ENCODE measurements around the gene ACAP3. TPM values are rescaled to one million over a fixed set of nuclear protein-coding genes. Genes with fewer than 3 reads are reported as not detected.
"Not testable (repeated sequence)": the region's sequence is repeated elsewhere in the genome, so short reads cannot be mapped to it uniquely, and the experiment has no call there.

The ACAP3 gene
- total RNA-seq, 1 donor from 2014 or later, result 55.7 TPM

GRCh38 chr1:1319646-1319941, 11.9 kb upstream of the ACAP3 start:
- no peak overlapping the region for H3K4me3 Mint-ChIP-seq
- H3K27ac Mint-ChIP-seq, result no peak overlapping the region
- H3K9me3 Mint-ChIP-seq, result no peaks in the 10 kb centered on the region
- peaks cover 16% of the 10 kb centered on the region for H3K4me1 Mint-ChIP-seq
- DNase-seq, result no peak
- intact Hi-C loops (cut with micrococcal nuclease), result no loop called here
- H3K27me3 Mint-ChIP-seq, result no peaks in the 10 kb centered on the region
- H3K36me3 Mint-ChIP-seq (ENCODE audit: low read depth), result peaks cover 47% of the 10 kb centered on the region

GRCh38 chr1:1318777-1319645, 11.3 kb upstream of the ACAP3 start:
- no peak overlapping the region for H3K4me3 Mint-ChIP-seq
- no peaks in the 10 kb centered on the region for H3K9me3 Mint-ChIP-seq
- intact Hi-C loops (cut with micrococcal nuclease), result no loop called here
- H3K27me3 Mint-ChIP-seq, result no peaks in the 10 kb centered on the region
- no peak for DNase-seq
- no peak overlapping the region for H3K27ac Mint-ChIP-seq
- peaks cover 14% of the 10 kb centered on the region for H3K4me1 Mint-ChIP-seq
- H3K36me3 Mint-ChIP-seq (ENCODE audit: low read depth), result peaks cover 46% of the 10 kb centered on the region

GRCh38 chr1:1318131-1318652, 10.5 kb upstream of the ACAP3 start:
- H3K4me3 Mint-ChIP-seq, result no peak overlapping the region
- peaks cover 10% of the 10 kb centered on the region for H3K4me1 Mint-ChIP-seq
- peaks cover 48% of the 10 kb centered on the region for H3K36me3 Mint-ChIP-seq (ENCODE audit: low read depth)
- intact Hi-C loops (cut with micrococcal nuclease), result no loop called here
- no peak overlapping the region for H3K27ac Mint-ChIP-seq
- H3K9me3 Mint-ChIP-seq, result no peaks in the 10 kb centered on the region
- DNase-seq, result no peak
- H3K27me3 Mint-ChIP-seq, result no peaks in the 10 kb centered on the region

DNA sequence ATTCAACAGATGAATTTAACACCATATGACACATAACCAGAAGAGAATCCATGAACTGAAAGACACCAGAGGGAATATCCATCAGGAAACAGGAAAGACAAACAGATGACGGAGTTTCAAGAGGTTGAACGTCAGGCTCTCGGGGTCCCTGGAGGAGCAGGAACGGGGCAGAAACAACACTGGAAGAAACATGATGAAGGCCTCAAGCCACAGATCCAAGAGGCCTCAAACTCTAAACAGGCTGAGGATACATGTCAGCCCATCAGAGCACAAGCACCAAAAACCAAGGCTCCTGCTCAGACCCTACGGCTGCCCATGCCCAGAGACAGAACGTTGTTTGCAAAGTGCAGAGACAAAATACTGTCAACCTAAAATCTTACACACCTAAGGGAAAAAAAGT, 9.7 kb upstream of the ACAP3 start:
- Mint-ChIP-seq H3K27me3 (no peaks in the 10 kb centered on the region), H3K4me1 (peaks cover 5% of the 10 kb centered on the region), H3K9me3 (no peaks in the 10 kb centered on the region), H3K4me3 (no peak overlapping the region), H3K36me3 (ENCODE audit: low read depth) (peaks cover 51% of the 10 kb centered on the region), H3K27ac (no peak overlapping the region)
- intact Hi-C loops (cut with micrococcal nuclease), result no loop called here
- DNase-seq, result no peak

DNA sequence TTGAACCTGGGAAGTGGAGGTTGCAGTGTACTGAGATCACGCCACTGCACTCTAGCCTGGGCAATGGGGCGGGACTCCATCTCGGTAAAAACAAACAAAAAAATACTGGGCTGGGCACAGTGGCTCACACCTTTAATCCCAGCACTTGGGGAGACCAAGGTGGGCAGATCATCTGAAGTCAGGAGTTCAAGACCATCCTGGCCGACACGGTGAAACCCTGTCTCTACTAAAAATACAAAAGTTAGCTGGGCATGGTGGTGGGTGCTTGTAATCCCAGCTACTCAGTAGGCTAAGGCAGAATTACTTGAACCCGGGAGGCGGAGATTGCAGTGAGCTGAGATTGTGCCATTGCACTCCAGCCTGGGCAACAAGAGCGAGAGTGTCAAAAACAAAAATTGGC, 8.5 kb upstream of the ACAP3 start:
- DNase-seq; H3K27ac Mint-ChIP-seq; intact Hi-C loops (cut with micrococcal nuclease); H3K27me3 Mint-ChIP-seq; H3K4me3 Mint-ChIP-seq; H3K9me3 Mint-ChIP-seq; H3K4me1 Mint-ChIP-seq: not testable (repeated sequence)
- H3K36me3 Mint-ChIP-seq (ENCODE audit: low read depth), result peaks cover 46% of the 10 kb centered on the region

DNA sequence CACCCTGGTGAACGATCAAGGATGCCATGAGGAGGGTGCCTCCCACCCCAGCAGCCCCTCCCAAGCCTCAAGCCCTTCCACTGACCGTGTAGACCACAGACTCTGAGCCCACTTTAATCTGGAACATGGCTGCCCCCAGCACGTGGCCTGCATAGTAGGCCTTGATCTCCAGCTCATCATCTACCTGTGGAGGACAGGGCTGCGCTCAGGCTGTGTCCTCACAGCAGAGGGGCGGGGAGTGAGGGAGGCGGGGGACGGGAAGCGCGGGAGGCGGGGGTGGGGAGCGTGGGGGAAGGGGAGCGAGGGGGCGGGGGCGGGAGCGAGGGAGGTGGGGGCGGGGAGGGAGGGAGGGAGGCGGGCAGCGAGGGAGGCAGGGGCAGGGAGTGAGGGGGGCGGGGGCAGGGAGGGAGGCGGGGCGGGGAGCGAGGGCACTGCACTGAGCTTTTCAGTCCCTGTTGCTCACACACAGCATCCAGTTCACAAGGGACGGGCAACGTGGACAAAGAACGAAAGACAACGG, 7.8 kb upstream of the ACAP3 start:
- Mint-ChIP-seq H3K9me3 (no peaks in the 10 kb centered on the region), H3K4me3 (no peak overlapping the region), H3K36me3 (ENCODE audit: low read depth) (peaks cover 48% of the 10 kb centered on the region), H3K27ac (no peak overlapping the region), H3K4me1 (peaks cover 2% of the 10 kb centered on the region), H3K27me3 (no peaks in the 10 kb centered on the region)
- intact Hi-C loops (cut with micrococcal nuclease), result no loop called here
- no peak for DNase-seq

DNA sequence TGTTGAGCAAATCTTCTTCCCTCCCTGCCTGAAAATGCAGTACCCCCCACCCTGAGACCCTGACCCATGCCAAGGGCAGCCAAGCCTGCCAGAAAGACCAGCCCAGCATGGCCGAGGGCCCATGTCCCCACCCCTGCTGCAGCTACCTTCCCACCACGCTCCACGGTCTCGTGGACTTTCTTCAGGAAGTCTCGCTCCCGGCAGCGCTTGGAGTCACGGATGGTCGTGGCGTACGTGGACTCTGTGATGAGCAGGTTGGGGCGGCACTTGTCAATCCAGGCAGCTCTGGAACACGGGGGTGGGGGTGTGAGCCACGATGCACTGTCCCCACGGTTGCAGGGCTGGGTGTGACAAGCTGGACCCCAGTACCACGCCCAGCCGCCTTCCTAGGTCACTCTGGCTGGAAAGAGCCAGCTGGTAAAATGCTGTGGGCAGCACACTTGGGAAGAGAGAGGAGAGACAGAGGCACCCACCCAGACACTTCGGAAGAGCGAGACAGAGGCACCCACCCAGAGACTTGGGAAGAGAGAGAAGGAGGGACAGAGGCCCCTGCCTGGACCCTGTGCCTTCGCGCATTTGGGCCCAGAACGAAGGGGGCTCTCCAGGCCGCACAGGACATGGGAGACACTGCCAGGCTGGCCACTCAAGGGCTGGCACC, 7.1 kb upstream of the ACAP3 start:
- no peaks in the 10 kb centered on the region for H3K9me3 Mint-ChIP-seq
- intact Hi-C loops (cut with micrococcal nuclease), result no loop called here
- H3K36me3 Mint-ChIP-seq (ENCODE audit: low read depth), result peaks cover 45% of the 10 kb centered on the region

DNA sequence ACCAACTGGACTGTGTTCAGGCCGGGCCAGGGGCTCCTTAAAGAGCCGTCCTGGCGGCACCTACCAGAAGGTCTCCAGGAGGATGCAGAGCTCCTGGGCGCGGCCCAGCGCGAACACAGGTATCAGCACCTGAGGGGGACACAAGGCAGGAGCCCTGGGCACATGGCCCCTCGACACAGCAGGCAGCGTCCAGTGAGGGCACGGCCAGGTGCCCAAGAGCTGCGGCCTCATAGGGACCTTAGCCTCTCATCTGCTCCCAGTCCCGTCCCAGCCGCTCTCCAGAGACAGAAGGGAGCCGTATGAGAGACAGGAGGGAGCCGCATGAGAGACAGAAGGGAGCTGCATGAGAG, 6.5 kb upstream of the ACAP3 start:
- no peaks in the 10 kb centered on the region for H3K9me3 Mint-ChIP-seq
- H3K4me3 Mint-ChIP-seq, result no peak overlapping the region
- intact Hi-C loops (cut with micrococcal nuclease), result no loop called here
- DNase-seq, result no peak
- no peaks in the 10 kb centered on the region for H3K27me3 Mint-ChIP-seq
- peaks cover 44% of the 10 kb centered on the region for H3K36me3 Mint-ChIP-seq (ENCODE audit: low read depth)
- H3K4me1 Mint-ChIP-seq, result peaks cover 2% of the 10 kb centered on the region
- no peak overlapping the region for H3K27ac Mint-ChIP-seq

More for the DNA sequence above, 7.1 kb upstream of the ACAP3 start:
- Mint-ChIP-seq H3K4me3 (no peak overlapping the region), H3K27me3 (no peaks in the 10 kb centered on the region), H3K27ac (no peak overlapping the region), H3K4me1 (peaks cover 2% of the 10 kb centered on the region)
- no peak for DNase-seq

- DNase-seq, result no peak
- Mint-ChIP-seq H3K4me3 (no peak overlapping the region), H3K27me3 (no peaks in the 10 kb centered on the region), H3K9me3 (no peaks in the 10 kb centered on the region), H3K4me1 (peaks cover 2% of the 10 kb centered on the region), H3K36me3 (ENCODE audit: low read depth) (peaks cover 40% of the 10 kb centered on the region), H3K27ac (no peak overlapping the region)
- intact Hi-C loops (cut with micrococcal nuclease), result no loop called here
These were observed 5.9 kb upstream of the ACAP3 start for GRCh38 chr1:1313500-1314236.

DNA sequence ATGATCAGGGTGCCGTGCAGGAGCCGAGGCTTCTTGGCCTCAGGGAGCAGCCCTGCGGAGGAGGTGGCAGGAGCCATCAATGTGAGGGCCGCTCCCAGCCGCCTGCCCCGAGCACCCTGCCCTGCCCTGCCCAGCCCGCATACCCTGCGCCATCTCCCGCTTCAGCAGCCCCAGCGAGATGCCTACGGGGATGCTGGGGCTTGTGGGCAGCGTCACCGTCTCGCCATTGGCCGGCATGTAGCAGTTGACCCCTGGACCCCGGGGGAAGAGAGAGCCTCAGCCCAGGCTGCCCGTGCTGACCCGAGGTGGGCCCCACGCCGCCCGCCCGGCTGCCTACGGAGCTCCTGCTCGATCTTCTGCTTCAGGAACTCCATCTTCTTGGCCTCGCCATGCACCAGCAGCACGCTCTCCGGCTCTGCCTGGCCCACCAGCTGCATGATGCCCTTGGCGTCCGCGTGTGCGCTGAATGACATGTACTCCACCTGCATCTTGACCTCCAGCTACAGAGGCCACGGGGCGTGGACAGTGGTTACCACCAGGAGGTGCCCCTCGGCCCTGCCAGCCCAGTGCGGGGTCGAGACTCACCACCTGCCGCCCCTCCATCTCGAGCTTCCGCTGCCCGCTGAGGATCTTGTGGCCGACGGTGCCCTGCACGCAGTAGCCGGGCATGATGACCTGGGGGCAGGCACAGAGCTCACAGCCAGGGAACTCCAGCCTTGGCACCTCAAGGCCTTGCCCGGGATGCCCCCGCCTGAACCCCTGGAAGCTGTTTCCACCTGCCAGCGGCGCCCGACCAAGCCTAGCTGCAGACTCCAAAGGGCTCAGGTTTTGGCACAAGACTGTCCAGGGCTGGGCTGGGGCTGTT, 5.0 kb upstream of the ACAP3 start:
- peak overlapping the region; percentile 21 for H3K4me3 Mint-ChIP-seq

GRCh38 chr1:1311107-1312104, 3.7 kb upstream of the ACAP3 start:
- Mint-ChIP-seq H3K4me1 (peaks cover 10% of the 10 kb centered on the region), H3K4me3 (no peak overlapping the region), H3K36me3 (ENCODE audit: low read depth) (peaks cover 30% of the 10 kb centered on the region), H3K9me3 (no peaks in the 10 kb centered on the region), H3K27me3 (no peaks in the 10 kb centered on the region), H3K27ac (no peak overlapping the region)
- no peak for DNase-seq
- intact Hi-C loops (cut with micrococcal nuclease), result no loop called here

More for the DNA sequence above, 5.0 kb upstream of the ACAP3 start:
- no peak for DNase-seq
- Mint-ChIP-seq H3K27ac (no peak overlapping the region), H3K36me3 (ENCODE audit: low read depth) (peaks cover 36% of the 10 kb centered on the region), H3K9me3 (no peaks in the 10 kb centered on the region), H3K27me3 (no peaks in the 10 kb centered on the region), H3K4me1 (peaks cover 2% of the 10 kb centered on the region)
- intact Hi-C loops (cut with micrococcal nuclease), result no loop called here

GRCh38 chr1:1310476-1311053, 2.8 kb upstream of the ACAP3 start:
- H3K27ac Mint-ChIP-seq, result no peak overlapping the region
- DNase-seq, result no peak
- H3K27me3 Mint-ChIP-seq, result no peaks in the 10 kb centered on the region
- no peaks in the 10 kb centered on the region for H3K9me3 Mint-ChIP-seq
- intact Hi-C loops (cut with micrococcal nuclease), result no loop called here
- H3K4me1 Mint-ChIP-seq, result peaks cover 17% of the 10 kb centered on the region
- peaks cover 23% of the 10 kb centered on the region for H3K36me3 Mint-ChIP-seq (ENCODE audit: low read depth)
- H3K4me3 Mint-ChIP-seq, result peak overlapping the region; percentile 43
